ENCODE results near the gene DAW1. TPM values are rescaled to one million over a fixed set of nuclear protein-coding genes. Genes with fewer than 3 reads are reported as not detected.

DAW1 gene
- total RNA-seq, 4 donors from 2014 or later: 0.22 to 0.68 TPM; not detected in 2

GRCh38 chr2:227862227-227862740 lies 9.1 kb upstream of the DAW1 start:
- TF ChIP-seq CTCF (IDR thresholded peaks at IDR 0.05; ENCODE audit: low read depth): no peak

GRCh38 chr2:227862741-227863588 lies 8.5 kb upstream of the DAW1 start:
- TF ChIP-seq CTCF (IDR thresholded peaks at IDR 0.05; ENCODE audit: low read depth): no peak

GRCh38 chr2:227864161-227864756 lies 7.2 kb upstream of the DAW1 start:
- no peak for TF ChIP-seq CTCF (IDR thresholded peaks at IDR 0.05; ENCODE audit: low read depth)

GRCh38 chr2:227865291-227865690 lies 6.1 kb upstream of the DAW1 start:
- no peak for TF ChIP-seq CTCF (IDR thresholded peaks at IDR 0.05; ENCODE audit: low read depth)

- TF ChIP-seq CTCF (IDR thresholded peaks at IDR 0.05; ENCODE audit: low read depth): no peak
Measured at GRCh38 chr2:227867386-227867785, 4.0 kb upstream of the DAW1 start.

GRCh38 chr2:227870710-227871374 lies 589 bp upstream of the DAW1 start:
- no peak for TF ChIP-seq CTCF (IDR thresholded peaks at IDR 0.05; ENCODE audit: low read depth)

GRCh38 chr2:227872676-227873075 lies 1.2 kb downstream of the DAW1 start:
- no peak for TF ChIP-seq CTCF (IDR thresholded peaks at IDR 0.05; ENCODE audit: low read depth)

Data from subcutaneous adipose tissue (tissue), 4 donors.